HG02870 (cell line): ENCODE measurements around the gene CTF1.
"Not testable (repeated sequence)": the region's sequence is repeated elsewhere in the genome, so short reads cannot be mapped to it uniquely, and the experiment has no call there.

Experiments
- ATAC-seq: cut with Tn5 transposase; IDR thresholded peaks from one replicate; pipeline ENCODE4 v1.9.1; 2021; ENCODE audit warnings: mild to moderate bottlenecking, moderate library complexity; ENCODE audit not compliant: unreplicated experiment

The CTF1 gene

GRCh38 chr16:30887927-30888326 lies 8.5 kb upstream of the CTF1 start:
- no peak for ATAC-seq

DNA sequence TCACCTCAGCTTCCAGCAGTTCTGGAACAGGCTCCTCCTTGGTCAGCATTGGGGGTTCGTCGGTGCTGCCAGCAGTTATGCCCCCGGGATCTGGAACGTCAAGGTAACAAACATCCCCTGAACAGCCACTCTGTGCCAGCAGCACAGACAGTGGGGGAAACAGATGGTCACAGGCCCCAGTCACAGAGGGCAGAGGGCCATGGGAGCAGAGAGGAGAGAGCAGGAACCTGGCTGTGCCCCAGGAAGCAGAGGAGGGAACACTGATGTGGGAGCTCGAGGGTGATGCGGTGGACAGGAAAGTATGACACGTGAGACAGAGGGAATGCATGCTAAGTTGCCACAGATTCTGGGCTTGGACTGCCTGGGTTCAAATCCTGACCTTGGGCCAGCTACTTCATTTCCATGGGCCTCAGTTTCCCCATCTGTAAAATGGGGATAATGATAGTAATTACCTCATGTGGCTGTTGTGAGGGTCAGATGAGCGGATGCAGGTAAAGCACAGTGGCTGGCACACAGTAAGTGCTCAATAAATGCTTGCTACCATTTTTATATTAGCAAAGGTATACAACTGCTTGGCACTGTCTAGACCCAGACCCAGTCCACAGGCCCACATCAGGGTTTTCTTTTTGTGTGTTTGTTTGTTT lies 7.4 kb upstream of the CTF1 start:
- no peak for ATAC-seq

DNA sequence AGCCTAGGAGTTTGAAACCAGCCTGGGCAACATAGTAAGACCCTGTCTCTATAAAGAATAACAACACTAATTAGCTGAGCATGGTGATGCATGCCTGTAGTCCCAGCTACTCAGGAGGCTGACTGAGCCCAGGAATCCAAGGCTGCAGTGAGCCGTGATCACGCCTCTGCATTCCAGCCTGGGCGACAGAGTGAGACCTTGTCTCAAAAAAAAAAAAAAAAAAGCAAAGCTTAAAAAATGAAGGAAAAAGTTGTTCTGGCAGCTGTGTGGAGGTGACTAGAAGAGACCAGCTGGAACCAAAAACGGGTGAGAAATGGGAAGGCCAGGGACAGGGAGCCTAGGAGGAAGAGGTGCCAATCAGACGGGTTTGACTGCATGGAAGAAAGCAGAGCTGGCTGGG lies 6.7 kb upstream of the CTF1 start:
- no peak for ATAC-seq

- not testable (repeated sequence) for ATAC-seq
Observed at GRCh38 chr16:30891043-30891823, 5.2 kb upstream of the CTF1 start.

DNA sequence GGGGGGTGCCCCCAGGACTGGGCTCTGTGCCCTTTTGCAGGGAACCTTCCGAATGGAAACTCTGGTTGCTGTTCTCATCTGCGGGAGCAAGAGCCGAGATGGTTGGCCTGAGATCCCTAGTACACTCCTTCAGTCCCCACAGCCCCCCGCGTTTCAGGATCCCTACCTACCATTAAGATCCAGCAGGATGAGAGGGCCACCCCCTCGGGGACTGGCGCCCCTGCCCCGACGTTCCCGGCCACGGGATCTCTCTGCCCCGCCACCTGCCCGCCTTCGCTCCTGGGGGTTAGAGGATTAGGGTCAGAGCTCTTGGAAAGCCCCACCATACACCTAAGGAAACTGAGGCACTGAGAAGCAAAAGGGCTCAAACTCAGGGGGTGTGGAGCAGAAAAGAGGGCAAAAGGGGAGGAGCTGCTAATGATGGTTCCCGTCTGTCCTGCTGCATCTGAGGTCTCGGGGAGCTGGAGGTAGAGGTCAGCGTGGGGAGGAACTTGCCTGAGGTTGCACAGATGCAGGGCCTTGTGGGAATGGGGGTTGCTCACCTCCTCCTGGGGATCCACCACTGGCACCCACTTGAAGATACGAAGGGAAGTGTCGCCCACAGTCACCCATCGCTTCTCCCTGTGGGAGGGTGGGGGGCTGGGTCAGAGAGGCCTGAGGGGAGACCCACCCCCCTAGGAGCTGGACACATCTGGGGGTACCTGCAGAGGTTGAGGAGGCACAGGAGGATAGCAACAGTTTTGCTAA lies 3.6 kb upstream of the CTF1 start:
- no peak for ATAC-seq

DNA sequence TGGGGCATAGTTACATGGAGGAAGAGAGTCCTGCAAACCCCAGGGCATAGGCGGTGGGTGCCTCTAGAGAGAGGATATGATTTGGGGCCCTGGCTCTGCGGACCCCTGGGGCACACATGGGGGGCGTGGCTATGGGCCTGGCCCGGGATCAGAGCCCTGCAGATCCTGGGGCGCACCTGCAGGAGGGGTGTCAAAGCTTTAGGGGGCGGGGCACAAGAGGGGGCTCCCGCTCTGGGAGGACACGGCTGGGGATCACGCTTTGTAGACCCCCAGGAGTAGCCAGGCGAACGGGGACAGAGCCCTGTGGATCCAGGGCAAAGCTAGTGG lies 3.0 kb upstream of the CTF1 start:
- peak; percentile 1 for ATAC-seq

DNA sequence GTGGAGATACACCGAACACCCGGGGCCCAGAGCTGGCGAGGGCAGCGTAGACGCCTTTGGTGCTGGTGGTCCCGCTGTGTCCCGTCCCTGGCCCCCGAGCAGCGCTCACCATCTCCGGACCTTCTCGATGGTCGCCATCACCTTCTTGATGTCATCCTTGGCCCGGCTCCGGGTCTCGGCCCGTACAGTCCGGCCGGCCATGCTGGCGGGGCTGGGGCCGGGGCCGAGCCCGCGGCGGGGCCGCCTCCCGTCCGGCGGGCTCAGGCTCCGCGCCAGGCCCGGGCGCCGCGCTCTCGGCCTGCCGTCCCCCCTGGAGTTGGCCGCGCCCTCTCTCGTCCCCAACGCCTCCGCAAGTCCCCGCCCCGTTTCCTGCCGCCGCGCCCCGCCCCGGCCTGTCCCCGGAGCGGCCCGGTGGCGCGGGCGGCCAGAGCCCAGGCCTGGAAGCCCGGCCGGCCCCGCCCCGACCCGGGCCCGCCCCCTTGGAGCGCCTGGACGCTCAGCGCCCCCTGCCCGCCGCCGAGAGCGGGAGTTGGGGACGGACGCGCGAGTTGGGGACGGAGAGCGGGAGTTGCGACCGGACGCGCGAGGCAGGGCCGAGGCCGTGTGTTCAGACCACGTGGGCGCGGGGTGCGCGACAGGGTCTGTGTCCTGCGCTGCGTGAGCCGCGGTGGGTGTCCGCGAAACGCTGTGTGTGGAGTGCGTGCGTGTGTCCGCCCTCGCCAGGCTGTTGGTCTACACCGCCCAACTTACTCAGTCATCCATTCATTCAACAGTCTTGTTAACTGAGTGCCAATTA lies 2.5 kb upstream of the CTF1 start, which contains the start of gene BCL7C:
BCL7C (minus strand) TSS at position 334 of the 796 bp plus-strand sequence; CDS start at position 201, 133 bp downstream.
- ATAC-seq = peak; percentile 75

DNA sequence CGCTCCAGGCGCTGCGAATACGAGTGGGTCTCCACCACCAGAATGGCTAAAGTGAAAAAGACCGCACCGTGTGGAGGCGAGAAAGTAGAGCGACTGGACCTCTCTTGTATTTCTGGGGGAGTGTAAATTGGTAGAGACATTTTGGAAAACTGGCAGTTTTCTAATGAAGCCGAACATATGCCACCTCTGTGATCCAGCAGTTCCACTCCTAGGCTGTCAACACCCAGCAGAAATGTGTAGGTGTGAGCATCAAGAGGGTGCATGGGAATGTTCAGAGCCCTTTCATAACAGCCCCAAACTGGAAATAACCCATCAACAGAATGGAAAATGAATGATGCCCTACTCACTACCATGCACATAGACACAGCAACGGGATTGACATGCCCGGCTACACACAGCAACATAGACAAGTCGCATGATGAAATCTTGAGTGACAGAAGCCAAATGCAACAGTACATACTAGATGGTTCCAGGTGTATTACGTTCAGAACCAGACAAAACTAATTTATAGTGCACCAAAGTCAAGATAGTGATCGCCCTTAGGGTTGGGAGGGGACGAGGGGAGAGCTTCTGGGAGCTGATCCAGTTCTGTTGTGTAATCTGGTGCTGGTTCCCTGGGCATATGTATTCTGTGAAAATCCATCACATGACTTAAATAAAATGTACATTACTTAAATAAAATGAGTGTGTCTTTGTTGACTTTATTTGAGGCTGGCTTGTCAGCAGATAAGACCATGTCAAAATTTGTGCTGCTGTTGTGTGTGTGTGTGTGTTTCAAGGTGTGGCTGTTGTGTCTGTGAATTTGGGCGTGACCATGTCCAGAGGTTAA lies 1.7 kb upstream of the CTF1 start:
- no peak for ATAC-seq

GRCh38 chr16:30895627-30896260 lies 670 bp upstream of the CTF1 start:
- no peak for ATAC-seq

DNA sequence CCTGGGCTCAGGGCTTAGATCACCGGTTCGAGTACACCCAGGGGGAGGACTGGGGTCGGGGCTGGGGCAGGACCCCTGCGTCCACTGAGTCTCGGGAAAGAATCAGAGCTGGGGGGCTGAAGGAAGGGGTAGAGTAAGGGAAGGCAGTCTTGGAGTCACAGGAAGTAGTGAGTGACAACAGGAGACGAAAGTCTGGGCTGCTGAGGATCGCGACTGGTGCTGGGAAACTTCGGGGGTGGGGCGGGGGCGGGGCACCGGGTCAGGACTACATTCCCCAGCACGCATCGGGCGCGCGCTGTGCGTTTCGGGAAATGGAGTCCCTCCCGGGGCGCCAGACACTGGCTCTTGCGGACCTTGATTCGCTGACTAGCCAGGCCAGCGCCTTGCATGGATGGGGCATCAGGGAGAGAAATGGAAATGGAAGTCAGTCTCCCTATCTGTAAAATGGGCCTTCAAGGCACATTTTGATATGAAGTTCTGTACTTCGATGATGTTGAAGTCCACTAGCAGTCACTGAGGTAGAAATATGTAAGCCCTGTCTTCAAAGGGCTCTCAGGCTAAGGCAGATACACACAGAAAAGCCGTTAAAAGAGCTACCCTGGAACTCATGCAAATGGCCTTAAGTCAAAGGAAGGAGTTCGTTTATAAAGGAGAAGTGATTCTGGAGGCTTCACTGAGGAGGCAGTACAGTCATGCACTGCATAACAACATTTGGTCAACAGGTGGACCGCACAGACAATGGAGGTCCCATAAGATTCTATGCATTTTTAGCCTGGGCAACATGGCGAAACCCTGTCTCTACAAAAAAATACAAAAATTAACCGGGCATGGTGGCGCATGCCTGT lies 697 bp downstream of the CTF1 start:
- no peak for ATAC-seq

DNA sequence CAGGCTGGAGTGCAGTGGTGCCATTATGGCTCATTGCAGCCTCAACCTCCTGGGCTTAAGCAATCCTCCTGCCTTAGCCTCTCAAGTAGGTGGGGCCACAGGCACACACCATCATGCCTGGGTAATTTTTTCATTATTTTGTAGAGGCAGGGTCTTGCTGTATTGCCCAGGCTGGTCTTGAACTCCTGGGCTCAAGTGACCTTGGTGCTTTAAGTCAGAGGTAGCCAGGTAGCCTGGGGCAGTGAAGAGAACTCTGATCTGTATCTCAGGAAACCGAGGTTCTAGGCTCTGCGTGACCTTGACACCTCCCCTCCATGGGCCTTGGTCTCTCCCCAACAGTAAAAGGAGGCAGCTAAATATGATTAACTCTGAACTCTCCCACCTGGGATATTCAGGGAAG lies 3.4 kb downstream of the CTF1 start:
- no peak for ATAC-seq

- no peak for ATAC-seq
Observed at GRCh38 chr16:30900588-30900987, 4.2 kb downstream of the CTF1 start.

DNA sequence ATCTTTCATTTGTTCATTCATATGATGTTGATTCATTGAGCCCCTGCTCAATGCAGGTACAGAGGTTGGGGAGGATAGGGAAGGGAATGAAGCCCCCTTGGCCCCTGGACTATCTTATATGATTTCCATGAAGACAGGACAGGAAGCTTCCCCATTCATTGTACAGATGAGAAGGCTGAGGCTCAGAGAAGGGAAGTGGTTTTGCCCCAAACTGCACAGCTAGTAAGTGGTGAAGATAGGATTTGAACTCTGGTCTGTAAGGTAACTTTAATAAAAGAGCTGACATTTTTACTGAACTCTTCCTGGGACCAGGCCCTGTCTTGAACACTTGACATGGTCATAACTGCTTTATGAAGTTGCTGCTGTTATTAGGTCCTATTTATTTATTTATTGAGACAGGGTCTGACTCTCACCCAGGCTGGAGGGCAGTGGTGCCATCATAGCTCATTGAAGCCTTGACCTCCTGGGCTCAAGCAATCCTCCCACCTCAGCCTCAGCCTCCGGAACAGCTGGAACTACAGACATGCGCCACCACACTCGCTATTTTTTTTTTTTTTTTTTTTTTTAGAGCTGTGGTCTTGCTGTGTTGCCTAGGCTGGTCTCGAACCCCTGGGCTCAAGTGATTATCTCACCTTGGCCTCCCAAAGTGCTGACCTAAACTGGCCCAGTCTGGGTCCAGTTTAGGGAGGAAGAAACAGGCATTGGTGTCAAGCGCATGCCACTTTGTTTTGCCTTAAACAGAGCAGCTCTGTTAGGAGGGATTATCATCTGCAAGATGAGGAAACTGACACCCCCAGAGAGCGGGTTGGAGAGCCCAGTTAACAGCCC lies 5.0 kb downstream of the CTF1 start:
- no peak for ATAC-seq

GRCh38 chr16:30902029-30902972 lies 5.9 kb downstream of the CTF1 start:
- peak; percentile 73 for ATAC-seq

- ATAC-seq = no peak
Observed at GRCh38 chr16:30903002-30903401, 6.6 kb downstream of the CTF1 start.

- ATAC-seq = no peak
Observed at GRCh38 chr16:30903596-30903995, 7.2 kb downstream of the CTF1 start.
